Measurements from ENCODE around the gene IL1RAPL1. TPM values are rescaled to one million over a fixed set of nuclear protein-coding genes. Genes with fewer than 3 reads are reported as not detected.
"Not testable (repeated sequence)": the region's sequence is repeated elsewhere in the genome, so short reads cannot be mapped to it uniquely, and the experiment has no call there.

Gene IL1RAPL1
- total RNA-seq, 2 donors from 2014 or later = not detected

- no peaks in the 10 kb centered on the region for H3K27me3 Mint-ChIP-seq (ENCODE audit: low read depth)
- no peak for DNase-seq
- no peaks in the 10 kb centered on the region for H3K4me1 Mint-ChIP-seq (ENCODE audit: low read depth)
- no peak for ATAC-seq (replicated peaks in 1 of 2)
- peaks cover 0 to 2% of the 10 kb centered on the region in 2 donors for H3K36me3 Mint-ChIP-seq (ENCODE audit: insufficient read depth in 2 of 2)
- peaks cover 0 to 9% of the 10 kb centered on the region in 2 donors for H3K9me3 Mint-ChIP-seq
- H3K4me3 Mint-ChIP-seq = no peak overlapping the region
- no peak overlapping the region for H3K27ac Mint-ChIP-seq
These were observed 132.4 kb downstream of the IL1RAPL1 start for GRCh38 chrX:28719620-28720019.

GRCh38 chrX:28752330-28752729 lies 165.1 kb downstream of the IL1RAPL1 start:
- no peak overlapping the region for H3K27ac Mint-ChIP-seq
- H3K4me3 Mint-ChIP-seq = no peak overlapping the region

DNA sequence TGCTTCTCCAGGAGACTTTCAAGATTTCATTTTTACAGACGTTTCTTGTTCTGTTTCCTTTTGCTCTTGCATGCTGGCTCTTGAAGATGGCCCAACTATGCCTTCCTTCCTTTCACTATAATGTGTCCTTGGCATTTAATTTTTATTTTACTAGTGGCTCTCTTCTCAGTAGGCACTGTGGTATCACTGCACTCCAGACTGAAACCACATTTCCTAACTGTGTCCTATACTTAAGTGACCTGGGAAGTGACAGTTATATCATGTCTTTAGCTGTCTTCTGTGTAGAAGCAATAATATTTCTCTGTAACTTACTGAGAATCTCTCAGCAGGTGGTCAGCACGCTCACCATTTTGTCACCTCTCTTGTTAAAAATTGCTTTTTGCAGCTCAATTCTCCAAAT lies 168.9 kb downstream of the IL1RAPL1 start:
- no peaks in the 10 kb centered on the region for H3K27me3 Mint-ChIP-seq (ENCODE audit: low read depth)
- peaks cover 0 to 1% of the 10 kb centered on the region in 2 donors for H3K36me3 Mint-ChIP-seq (ENCODE audit: insufficient read depth in 2 of 2)
- H3K4me3 Mint-ChIP-seq = no peak overlapping the region
- H3K9me3 Mint-ChIP-seq = peaks cover 6% of the 10 kb centered on the region in 2 donors
- DNase-seq (no peak), ATAC-seq (replicated peaks in 1 of 2) (no peak)
- no peaks in the 10 kb centered on the region for H3K4me1 Mint-ChIP-seq (ENCODE audit: low read depth)
- no peak overlapping the region for H3K27ac Mint-ChIP-seq

More at GRCh38 chrX:28752330-28752729, 165.1 kb downstream of the IL1RAPL1 start:
- Mint-ChIP-seq H3K9me3 (peaks cover 3 to 4% of the 10 kb centered on the region in 2 donors), H3K27me3 (ENCODE audit: low read depth) (no peaks in the 10 kb centered on the region), H3K4me1 (ENCODE audit: low read depth) (no peaks in the 10 kb centered on the region), H3K36me3 (ENCODE audit: insufficient read depth in 2 of 2) (peaks cover 0 to 1% of the 10 kb centered on the region in 2 donors)
- DNase-seq = no peak
- no peak for ATAC-seq (replicated peaks in 1 of 2)

DNA sequence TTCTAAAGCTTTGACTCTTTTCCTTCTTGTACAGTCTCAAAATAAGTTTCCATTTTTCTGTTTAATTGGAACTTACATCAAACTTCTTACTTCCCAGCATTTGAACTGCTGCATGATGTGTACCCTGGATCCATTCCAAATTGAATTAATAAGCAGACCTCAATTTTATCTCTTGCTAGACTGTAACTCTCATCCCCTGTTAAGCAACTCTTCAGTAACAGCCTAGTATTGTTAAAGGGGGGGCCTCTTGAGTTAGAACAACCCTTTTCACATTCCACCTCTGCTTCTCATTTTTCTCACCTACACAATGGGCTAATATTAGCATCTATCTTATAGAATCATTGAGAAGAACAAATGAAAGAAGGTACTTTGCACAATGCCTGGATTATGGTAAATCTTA lies 169.4 kb downstream of the IL1RAPL1 start:
- Mint-ChIP-seq H3K27ac (no peak overlapping the region), H3K4me3 (no peak overlapping the region), H3K9me3 (peaks cover 6% of the 10 kb centered on the region in 2 donors), H3K36me3 (ENCODE audit: insufficient read depth in 2 of 2) (peaks cover 0 to 1% of the 10 kb centered on the region in 2 donors), H3K27me3 (ENCODE audit: low read depth) (no peaks in the 10 kb centered on the region), H3K4me1 (ENCODE audit: low read depth) (no peaks in the 10 kb centered on the region)
- ATAC-seq (replicated peaks in 1 of 2) (no peak), DNase-seq (no peak)

- peaks cover 6% of the 10 kb centered on the region in 2 donors for H3K9me3 Mint-ChIP-seq
- DNase-seq = no peak
These were observed 170.0 kb downstream of the IL1RAPL1 start for GRCh38 chrX:28757290-28757689.

GRCh38 chrX:28766561-28766960 lies 179.3 kb downstream of the IL1RAPL1 start:
- not testable (repeated sequence) for H3K4me3 Mint-ChIP-seq; H3K36me3 Mint-ChIP-seq (ENCODE audit: insufficient read depth in 2 of 2)

More at GRCh38 chrX:28757290-28757689, 170.0 kb downstream of the IL1RAPL1 start:
- no peak overlapping the region for H3K4me3 Mint-ChIP-seq
- H3K27ac Mint-ChIP-seq = no peak overlapping the region
- H3K27me3 Mint-ChIP-seq (ENCODE audit: low read depth) = no peaks in the 10 kb centered on the region
- no peak for ATAC-seq (replicated peaks in 1 of 2)
- H3K4me1 Mint-ChIP-seq (ENCODE audit: low read depth) = no peaks in the 10 kb centered on the region
- H3K36me3 Mint-ChIP-seq (ENCODE audit: insufficient read depth in 2 of 2) = peaks cover 0 to 1% of the 10 kb centered on the region in 2 donors

GRCh38 chrX:28773807-28774206 lies 186.6 kb downstream of the IL1RAPL1 start:
- ATAC-seq (replicated peaks in 1 of 2) = no peak
- no peak for DNase-seq
- Mint-ChIP-seq H3K4me3 (no peak overlapping the region), H3K27ac (no peak overlapping the region), H3K27me3 (ENCODE audit: low read depth) (no peaks in the 10 kb centered on the region), H3K36me3 (ENCODE audit: insufficient read depth in 2 of 2) (no peaks in the 10 kb centered on the region), H3K4me1 (ENCODE audit: low read depth) (no peaks in the 10 kb centered on the region), H3K9me3 (no peaks in the 10 kb centered on the region)

More at GRCh38 chrX:28766561-28766960, 179.3 kb downstream of the IL1RAPL1 start:
- ATAC-seq (replicated peaks in 1 of 2); H3K27me3 Mint-ChIP-seq (ENCODE audit: low read depth); H3K4me1 Mint-ChIP-seq (ENCODE audit: low read depth); H3K27ac Mint-ChIP-seq; H3K9me3 Mint-ChIP-seq; DNase-seq: not testable (repeated sequence)

DNA sequence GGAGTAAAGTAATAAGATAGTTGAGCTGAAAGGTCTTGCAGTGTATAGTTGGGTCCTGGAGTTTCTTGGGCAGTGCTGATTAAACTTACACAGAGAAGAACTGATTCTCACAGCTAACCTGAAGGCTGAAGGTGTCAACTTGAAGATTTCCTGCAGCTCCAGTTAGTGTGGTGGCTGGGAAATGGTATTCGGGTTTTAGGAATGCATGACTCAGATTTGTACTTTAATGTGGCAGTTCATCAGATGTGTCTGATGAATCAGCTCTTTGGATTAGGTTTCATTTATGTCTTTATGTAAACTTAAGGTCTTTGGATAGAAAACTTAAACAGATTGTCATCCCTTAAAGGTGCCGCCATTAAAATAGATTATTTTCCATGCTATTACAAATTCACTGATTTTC lies 200.0 kb downstream of the IL1RAPL1 start:
- Mint-ChIP-seq H3K36me3 (ENCODE audit: insufficient read depth in 2 of 2) (no peaks in the 10 kb centered on the region), H3K9me3 (peaks cover 6 to 7% of the 10 kb centered on the region in 2 donors), H3K4me1 (ENCODE audit: low read depth) (no peaks in the 10 kb centered on the region), H3K27ac (no peak overlapping the region), H3K4me3 (no peak overlapping the region), H3K27me3 (ENCODE audit: low read depth) (no peaks in the 10 kb centered on the region)
- DNase-seq (no peak), ATAC-seq (replicated peaks in 1 of 2) (no peak)

DNA sequence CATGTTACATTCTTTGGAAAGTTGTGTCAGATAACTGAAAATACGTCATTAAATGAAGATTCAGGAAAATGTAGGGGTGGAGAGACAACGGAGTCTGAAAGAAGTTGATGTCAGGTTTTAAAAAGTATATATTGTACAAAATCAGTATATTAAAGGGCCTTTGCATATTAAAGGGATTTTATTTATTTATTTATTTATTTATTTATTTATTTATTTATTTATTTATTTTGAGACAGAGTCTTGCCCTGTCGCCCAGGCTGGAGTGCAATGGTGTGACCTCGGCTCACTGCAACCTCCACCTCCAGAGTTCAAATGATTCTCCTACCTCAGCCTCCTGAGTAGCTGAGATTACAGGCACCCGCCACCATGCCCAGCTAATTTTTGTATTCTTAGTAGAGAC lies 213.4 kb downstream of the IL1RAPL1 start:
- H3K4me1 Mint-ChIP-seq (ENCODE audit: low read depth); H3K4me3 Mint-ChIP-seq; ATAC-seq (replicated peaks in 1 of 2); H3K27me3 Mint-ChIP-seq (ENCODE audit: low read depth); H3K27ac Mint-ChIP-seq; H3K36me3 Mint-ChIP-seq (ENCODE audit: insufficient read depth in 2 of 2); DNase-seq: not testable (repeated sequence)
- H3K9me3 Mint-ChIP-seq = peaks cover 13% of the 10 kb centered on the region in 2 donors

DNA sequence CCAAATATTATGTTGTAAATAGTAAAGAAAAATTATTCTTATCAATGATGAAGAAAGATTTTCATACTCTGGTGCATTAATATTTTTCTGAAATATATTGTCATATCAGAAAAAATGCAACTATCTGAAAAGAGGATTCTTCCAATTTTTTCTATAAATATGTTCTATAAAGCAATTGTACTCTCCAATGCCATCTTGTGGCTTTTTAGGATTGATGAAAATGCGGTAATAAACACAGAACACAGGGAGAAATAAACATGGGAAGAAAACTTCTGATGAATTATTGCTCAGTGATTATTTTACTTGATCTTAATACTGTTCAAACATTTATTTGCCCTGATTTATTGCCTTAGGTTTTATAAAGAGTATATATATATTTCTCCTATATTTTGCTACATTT lies 215.4 kb downstream of the IL1RAPL1 start:
- Mint-ChIP-seq H3K4me1 (ENCODE audit: low read depth) (no peaks in the 10 kb centered on the region), H3K4me3 (no peak overlapping the region), H3K27me3 (ENCODE audit: low read depth) (no peaks in the 10 kb centered on the region), H3K27ac (no peak overlapping the region), H3K36me3 (ENCODE audit: insufficient read depth in 2 of 2) (peaks cover 0 to 1% of the 10 kb centered on the region in 2 donors), H3K9me3 (peaks cover 9 to 10% of the 10 kb centered on the region in 2 donors)
- DNase-seq = no peak
- no peak for ATAC-seq (replicated peaks in 1 of 2)

GRCh38 chrX:28835991-28836390 lies 248.7 kb downstream of the IL1RAPL1 start:
- Mint-ChIP-seq H3K27me3 (ENCODE audit: low read depth) (no peaks in the 10 kb centered on the region), H3K4me1 (ENCODE audit: low read depth) (no peaks in the 10 kb centered on the region), H3K27ac (no peak overlapping the region), H3K36me3 (ENCODE audit: insufficient read depth in 2 of 2) (no peaks in the 10 kb centered on the region), H3K9me3 (peaks cover 0 to 2% of the 10 kb centered on the region in 2 donors), H3K4me3 (no peak overlapping the region)
- ATAC-seq (replicated peaks in 1 of 2) = no peak
- DNase-seq = no peak

DNA sequence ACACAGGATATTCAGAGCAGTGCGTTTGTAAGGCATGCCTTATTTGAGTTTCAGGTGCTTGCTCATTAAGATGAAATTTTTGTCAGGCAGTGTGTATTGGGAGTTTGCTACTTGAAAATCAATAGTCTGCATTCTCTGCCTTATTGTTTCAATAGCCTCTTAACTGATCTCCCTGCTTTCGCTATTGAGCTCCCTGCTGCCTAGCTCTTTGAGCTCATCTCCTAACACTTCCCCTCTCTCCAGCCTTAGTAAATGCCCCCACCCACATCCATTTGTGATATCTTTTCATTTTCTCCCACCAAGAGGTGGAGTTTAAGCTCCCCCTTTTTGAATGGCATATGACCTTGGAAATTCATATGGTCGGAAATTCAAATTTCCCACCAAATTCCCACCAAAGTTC lies 256.6 kb downstream of the IL1RAPL1 start:
- H3K27me3 Mint-ChIP-seq (ENCODE audit: low read depth) = peaks cover 7% of the 10 kb centered on the region
- no peaks in the 10 kb centered on the region for H3K36me3 Mint-ChIP-seq (ENCODE audit: insufficient read depth in 2 of 2)
- DNase-seq (no peak), ATAC-seq (replicated peaks in 1 of 2) (no peak)
- no peaks in the 10 kb centered on the region for H3K4me1 Mint-ChIP-seq (ENCODE audit: low read depth)
- peaks cover 4% of the 10 kb centered on the region in 2 donors for H3K9me3 Mint-ChIP-seq
- H3K4me3 Mint-ChIP-seq = no peak overlapping the region
- no peak overlapping the region for H3K27ac Mint-ChIP-seq

DNA sequence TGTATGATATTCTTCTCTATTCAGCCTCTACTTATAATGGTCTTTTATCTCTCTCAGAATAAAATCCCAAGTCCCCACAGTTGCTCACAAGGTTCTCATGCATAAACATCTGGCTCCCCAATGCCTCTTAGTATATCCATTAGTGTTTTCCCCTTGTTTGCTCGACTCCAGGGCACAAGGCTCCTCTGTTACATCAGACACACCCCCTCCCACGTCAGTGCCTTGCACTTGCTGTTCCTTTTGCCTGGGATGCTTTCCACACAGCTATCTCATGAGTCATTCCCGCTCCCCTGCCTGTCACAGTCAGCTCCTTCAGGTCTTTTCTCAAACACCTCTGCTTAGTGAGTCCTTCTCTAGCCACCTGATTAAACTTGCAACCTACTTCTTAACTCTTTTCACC lies 260.2 kb downstream of the IL1RAPL1 start:
- DNase-seq (no peak), ATAC-seq (replicated peaks in 1 of 2) (no peak)
- no peaks in the 10 kb centered on the region for H3K36me3 Mint-ChIP-seq (ENCODE audit: insufficient read depth in 2 of 2)
- no peak overlapping the region for H3K27ac Mint-ChIP-seq
- no peaks in the 10 kb centered on the region for H3K4me1 Mint-ChIP-seq (ENCODE audit: low read depth)
- H3K4me3 Mint-ChIP-seq = no peak overlapping the region
- H3K9me3 Mint-ChIP-seq = peaks cover 4% of the 10 kb centered on the region in 2 donors
- peaks cover 7% of the 10 kb centered on the region for H3K27me3 Mint-ChIP-seq (ENCODE audit: low read depth)

GRCh38 chrX:28848707-28849106 lies 261.5 kb downstream of the IL1RAPL1 start:
- no peak overlapping the region for H3K27ac Mint-ChIP-seq
- DNase-seq = no peak
- H3K9me3 Mint-ChIP-seq = peaks cover 4 to 5% of the 10 kb centered on the region in 2 donors
- peaks cover 7% of the 10 kb centered on the region for H3K27me3 Mint-ChIP-seq (ENCODE audit: low read depth)
- no peak overlapping the region for H3K4me3 Mint-ChIP-seq
- no peaks in the 10 kb centered on the region for H3K4me1 Mint-ChIP-seq (ENCODE audit: low read depth)
- no peak for ATAC-seq (replicated peaks in 1 of 2)
- no peaks in the 10 kb centered on the region for H3K36me3 Mint-ChIP-seq (ENCODE audit: insufficient read depth in 2 of 2)
